Uterus (tissue), 2 donors: Measurements from ENCODE around the gene CD48.

Experiments
- POLR2A ChIP-seq, 2 donors: fragments of 450-650 bp; IDR thresholded peaks; one replicate each; pipeline ENCODE4 v1.6.1; 2016; ENCODE audit warnings: antibody characterized with exemption in 2 of 2, mild to moderate bottlenecking in 1 of 2, moderate library complexity in 1 of 2
- TF ChIP-seq, protein P1 (sequence below), 4 experiments: fragments of 200-600 bp in 2 of 4; fragments of 450-650 bp in 2 of 4; sonication (generic) in 2 of 4; IDR thresholded peaks; one replicate each; pipeline ENCODE4 v1.5.1; 2016 to 2019; ENCODE audit warnings: antibody characterized with exemption in 4 of 4, mild to moderate bottlenecking in 2 of 4, moderate library complexity in 1 of 4

DNA sequence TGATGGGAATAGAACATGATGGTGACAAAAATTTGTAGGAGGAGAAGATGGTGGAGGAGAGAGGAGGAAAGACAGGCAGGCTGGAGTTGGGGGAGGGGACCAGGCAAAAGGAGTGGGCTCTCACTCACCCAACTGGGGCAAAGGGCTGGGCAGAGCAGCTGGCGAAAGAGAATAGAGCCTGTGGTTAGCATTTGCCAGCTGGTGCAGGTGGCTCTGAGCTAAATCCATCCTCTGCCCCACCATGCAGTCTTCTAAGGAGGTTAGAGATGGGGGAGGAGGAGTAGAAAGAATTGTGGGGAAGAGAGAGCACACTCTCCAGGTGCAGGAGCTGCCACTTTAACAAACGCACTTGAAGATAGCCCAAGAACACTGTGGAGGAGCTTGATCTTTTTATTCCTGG is 37.2 kb downstream of the CD48 start:
- TF ChIP-seq, protein P1, sequence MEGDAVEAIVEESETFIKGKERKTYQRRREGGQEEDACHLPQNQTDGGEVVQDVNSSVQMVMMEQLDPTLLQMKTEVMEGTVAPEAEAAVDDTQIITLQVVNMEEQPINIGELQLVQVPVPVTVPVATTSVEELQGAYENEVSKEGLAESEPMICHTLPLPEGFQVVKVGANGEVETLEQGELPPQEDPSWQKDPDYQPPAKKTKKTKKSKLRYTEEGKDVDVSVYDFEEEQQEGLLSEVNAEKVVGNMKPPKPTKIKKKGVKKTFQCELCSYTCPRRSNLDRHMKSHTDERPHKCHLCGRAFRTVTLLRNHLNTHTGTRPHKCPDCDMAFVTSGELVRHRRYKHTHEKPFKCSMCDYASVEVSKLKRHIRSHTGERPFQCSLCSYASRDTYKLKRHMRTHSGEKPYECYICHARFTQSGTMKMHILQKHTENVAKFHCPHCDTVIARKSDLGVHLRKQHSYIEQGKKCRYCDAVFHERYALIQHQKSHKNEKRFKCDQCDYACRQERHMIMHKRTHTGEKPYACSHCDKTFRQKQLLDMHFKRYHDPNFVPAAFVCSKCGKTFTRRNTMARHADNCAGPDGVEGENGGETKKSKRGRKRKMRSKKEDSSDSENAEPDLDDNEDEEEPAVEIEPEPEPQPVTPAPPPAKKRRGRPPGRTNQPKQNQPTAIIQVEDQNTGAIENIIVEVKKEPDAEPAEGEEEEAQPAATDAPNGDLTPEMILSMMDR (IDR thresholded peaks at IDR 0.05): no peak
- TF ChIP-seq POLR2A (IDR thresholded peaks at IDR 0.05): no peak
